ENCODE measurements around the gene PARN. TPM values are rescaled to one million over a fixed set of nuclear protein-coding genes. Genes with fewer than 3 reads are reported as not detected.

Gene PARN
- total RNA-seq, 1 donor from 2014 or later: 26.5 TPM

GRCh38 chr16:14529010-14529669 lies 100.9 kb downstream of the PARN start:
- peak; percentile 59 for DNase-seq (ENCODE audit: low read depth, low spot score)
- H3K9me3 Mint-ChIP-seq: peaks cover 3% of the 10 kb centered on the region
- H3K4me3 Mint-ChIP-seq: no peak overlapping the region
- TF ChIP-seq CTCF (conservative IDR thresholded peaks at IDR 0.05): peak; percentile 88
- peaks cover 21% of the 10 kb centered on the region for H3K4me1 Mint-ChIP-seq
- no peak overlapping the region for H3K27ac Mint-ChIP-seq (ENCODE audit: unreplicated experiment)
- H3K36me3 Mint-ChIP-seq (ENCODE audit: low read depth): peaks cover 5% of the 10 kb centered on the region
- no peaks in the 10 kb centered on the region for H3K27me3 Mint-ChIP-seq (ENCODE audit: low read depth)

- no peak for TF ChIP-seq CTCF (conservative IDR thresholded peaks at IDR 0.05)
- H3K36me3 Mint-ChIP-seq (ENCODE audit: low read depth): no peaks in the 10 kb centered on the region
- no peaks in the 10 kb centered on the region for H3K27me3 Mint-ChIP-seq (ENCODE audit: low read depth)
- no peaks in the 10 kb centered on the region for H3K9me3 Mint-ChIP-seq
- no peak overlapping the region for H3K27ac Mint-ChIP-seq (ENCODE audit: unreplicated experiment)
- H3K4me3 Mint-ChIP-seq: no peak overlapping the region
- DNase-seq (ENCODE audit: low read depth, low spot score): no peak
- H3K4me1 Mint-ChIP-seq: peaks cover 25% of the 10 kb centered on the region
Measured at GRCh38 chr16:14528306-14528705, 101.8 kb downstream of the PARN start.

GRCh38 chr16:14527411-14528044 lies 102.5 kb downstream of the PARN start:
- Mint-ChIP-seq H3K27ac (ENCODE audit: unreplicated experiment) (no peak overlapping the region), H3K4me3 (no peak overlapping the region), H3K36me3 (ENCODE audit: low read depth) (no peaks in the 10 kb centered on the region), H3K9me3 (no peaks in the 10 kb centered on the region), H3K4me1 (peaks cover 33% of the 10 kb centered on the region), H3K27me3 (ENCODE audit: low read depth) (no peaks in the 10 kb centered on the region)
- DNase-seq (ENCODE audit: low read depth, low spot score): no peak
- TF ChIP-seq CTCF (conservative IDR thresholded peaks at IDR 0.05): no peak

DNA sequence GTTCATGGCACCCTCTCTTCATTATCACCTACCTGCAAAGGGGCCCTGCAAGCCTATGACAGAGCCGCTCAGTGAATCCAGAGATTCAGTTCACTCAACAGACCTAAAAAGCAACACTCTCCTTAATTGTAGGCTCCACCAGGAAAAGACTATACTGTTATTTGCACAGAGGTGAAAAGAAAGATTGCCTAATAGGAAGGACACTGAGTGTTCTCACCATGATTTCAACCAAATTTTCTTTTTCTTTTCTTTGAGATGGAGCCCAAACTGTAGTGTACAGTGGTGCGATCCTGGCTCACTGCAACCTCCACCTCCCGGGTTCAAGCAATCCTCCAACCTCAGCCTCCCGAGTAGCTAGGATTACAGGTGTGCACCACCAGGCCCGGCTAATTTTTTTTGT lies 104.5 kb downstream of the PARN start:
- H3K4me1 Mint-ChIP-seq: peaks cover 39% of the 10 kb centered on the region
- H3K27ac Mint-ChIP-seq (ENCODE audit: unreplicated experiment): no peak overlapping the region
- no peak for TF ChIP-seq CTCF (conservative IDR thresholded peaks at IDR 0.05)

DNA sequence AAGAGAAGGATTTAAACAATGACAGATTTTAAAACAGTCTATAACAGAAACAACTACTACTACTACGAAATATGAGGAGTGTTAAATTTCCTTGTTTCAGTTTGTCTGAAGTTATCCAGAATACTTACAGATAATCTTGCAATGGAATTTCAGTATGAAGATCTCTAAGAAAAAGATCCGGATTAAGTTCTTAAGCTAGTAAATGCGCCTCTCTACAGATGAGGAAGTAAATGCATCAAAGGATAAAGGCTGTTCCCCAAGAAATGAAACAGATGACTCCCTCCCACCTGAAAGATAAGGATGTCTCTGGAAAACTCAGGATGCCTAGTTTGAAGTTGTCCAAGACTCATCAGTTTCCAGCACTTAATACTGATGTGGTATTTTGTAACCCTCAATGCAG lies 105.1 kb downstream of the PARN start:
- Mint-ChIP-seq H3K27me3 (ENCODE audit: low read depth) (no peaks in the 10 kb centered on the region), H3K36me3 (ENCODE audit: low read depth) (no peaks in the 10 kb centered on the region), H3K4me1 (peaks cover 39% of the 10 kb centered on the region), H3K4me3 (no peak overlapping the region), H3K9me3 (no peaks in the 10 kb centered on the region), H3K27ac (ENCODE audit: unreplicated experiment) (no peak overlapping the region)
- TF ChIP-seq CTCF (conservative IDR thresholded peaks at IDR 0.05): no peak
- DNase-seq (ENCODE audit: low read depth, low spot score): no peak

More for the DNA sequence above, 104.5 kb downstream of the PARN start:
- no peaks in the 10 kb centered on the region for H3K27me3 Mint-ChIP-seq (ENCODE audit: low read depth)
- no peak for DNase-seq (ENCODE audit: low read depth, low spot score)
- H3K36me3 Mint-ChIP-seq (ENCODE audit: low read depth): no peaks in the 10 kb centered on the region
- H3K4me3 Mint-ChIP-seq: no peak overlapping the region
- no peaks in the 10 kb centered on the region for H3K9me3 Mint-ChIP-seq

Data from neural crest cell (in vitro differentiated cells).